GM12873 (cell line): ENCODE measurements around the gene TRIM45.

Experiments used
- TF ChIP-seq, protein P1 (sequence below): IDR thresholded peaks from 2 replicates; pipeline ENCODE4 v1.5.1; 2012; ENCODE audit warnings: low read depth, mild to moderate bottlenecking, moderate library complexity, low read length, control low read depth; ENCODE audit not compliant: insufficient read depth; ENCODE audit errors: missing control alignments

The TRIM45 gene

DNA sequence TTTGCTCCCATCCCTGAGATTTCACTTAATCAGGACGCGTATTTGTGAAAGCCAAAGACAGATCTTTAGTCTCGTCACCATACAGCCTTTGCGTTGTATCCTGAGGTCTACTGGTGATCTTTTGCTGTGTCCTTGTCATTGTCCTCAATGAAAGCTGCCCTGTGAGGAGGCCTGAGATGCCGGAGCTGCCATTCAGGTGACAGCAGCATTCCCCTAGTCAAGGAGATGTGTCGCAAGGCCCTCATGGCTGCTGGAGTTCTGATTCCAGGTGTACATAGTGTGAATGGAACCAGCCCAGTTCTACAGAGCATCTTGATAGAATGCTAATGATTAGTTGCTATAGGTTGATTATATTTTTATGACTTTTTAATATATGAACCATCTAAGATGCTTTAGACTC lies 37.3 kb downstream of the TRIM45 start:
- TF ChIP-seq, protein P1, sequence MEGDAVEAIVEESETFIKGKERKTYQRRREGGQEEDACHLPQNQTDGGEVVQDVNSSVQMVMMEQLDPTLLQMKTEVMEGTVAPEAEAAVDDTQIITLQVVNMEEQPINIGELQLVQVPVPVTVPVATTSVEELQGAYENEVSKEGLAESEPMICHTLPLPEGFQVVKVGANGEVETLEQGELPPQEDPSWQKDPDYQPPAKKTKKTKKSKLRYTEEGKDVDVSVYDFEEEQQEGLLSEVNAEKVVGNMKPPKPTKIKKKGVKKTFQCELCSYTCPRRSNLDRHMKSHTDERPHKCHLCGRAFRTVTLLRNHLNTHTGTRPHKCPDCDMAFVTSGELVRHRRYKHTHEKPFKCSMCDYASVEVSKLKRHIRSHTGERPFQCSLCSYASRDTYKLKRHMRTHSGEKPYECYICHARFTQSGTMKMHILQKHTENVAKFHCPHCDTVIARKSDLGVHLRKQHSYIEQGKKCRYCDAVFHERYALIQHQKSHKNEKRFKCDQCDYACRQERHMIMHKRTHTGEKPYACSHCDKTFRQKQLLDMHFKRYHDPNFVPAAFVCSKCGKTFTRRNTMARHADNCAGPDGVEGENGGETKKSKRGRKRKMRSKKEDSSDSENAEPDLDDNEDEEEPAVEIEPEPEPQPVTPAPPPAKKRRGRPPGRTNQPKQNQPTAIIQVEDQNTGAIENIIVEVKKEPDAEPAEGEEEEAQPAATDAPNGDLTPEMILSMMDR = no peak

DNA sequence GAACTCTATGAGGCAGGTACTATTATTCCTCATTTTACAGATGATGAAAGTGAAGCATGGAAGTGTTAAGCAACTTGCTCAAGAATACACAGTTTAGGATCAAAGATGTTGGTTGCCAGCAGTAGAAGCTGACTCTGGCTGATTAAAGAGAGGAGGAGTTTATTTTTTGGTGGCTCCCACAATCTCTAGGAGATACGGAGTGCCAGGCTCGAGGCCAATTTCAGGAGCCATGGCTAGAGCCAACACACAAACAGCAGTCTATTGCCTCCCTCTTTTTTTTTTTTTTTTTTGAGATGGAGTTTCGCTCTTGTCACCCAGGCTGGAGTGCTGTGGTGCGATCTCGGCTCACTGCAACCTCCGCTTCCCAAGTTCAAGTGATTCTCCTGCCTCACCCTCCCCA lies 41.8 kb downstream of the TRIM45 start:
- TF ChIP-seq, protein P1 = no peak

DNA sequence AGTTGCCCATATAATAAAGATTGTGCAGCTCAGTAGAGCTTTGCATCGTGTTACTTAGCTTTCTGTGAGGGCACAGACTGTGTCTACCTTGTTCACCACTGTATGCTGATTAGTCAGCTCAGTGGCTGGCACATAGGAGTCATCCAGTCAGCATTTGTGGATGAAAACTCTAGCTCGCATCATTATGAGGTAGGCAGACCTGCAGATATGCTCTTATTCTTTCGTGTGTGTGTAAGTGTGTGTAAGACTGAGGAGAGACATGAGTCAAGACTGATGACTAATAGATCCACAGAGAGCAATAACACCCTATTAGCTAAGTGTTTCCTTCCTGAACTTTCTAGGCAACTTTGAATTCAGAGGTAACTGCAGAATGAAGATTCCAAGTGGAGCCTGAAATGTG lies 44.3 kb downstream of the TRIM45 start:
- TF ChIP-seq, protein P1 = no peak

DNA sequence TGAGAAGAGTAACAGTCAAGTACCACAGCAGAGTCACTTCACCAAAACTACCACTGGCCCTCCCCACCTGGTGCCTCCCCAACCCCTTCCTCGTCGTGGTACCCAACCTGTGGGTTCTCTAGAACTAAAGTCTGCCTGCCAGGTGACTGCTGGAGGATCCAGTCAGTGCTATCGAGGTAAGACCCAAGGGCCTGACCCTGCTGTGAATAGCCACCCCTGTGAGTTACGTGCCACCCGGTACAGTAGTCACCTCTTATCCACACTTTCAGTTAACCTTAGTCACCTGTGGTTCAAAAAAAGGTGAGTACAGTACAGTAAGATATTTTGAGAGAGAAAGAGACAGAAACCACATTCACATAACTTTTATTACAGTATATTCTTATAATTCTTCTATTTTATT lies 44.9 kb downstream of the TRIM45 start:
- TF ChIP-seq, protein P1 = no peak

DNA sequence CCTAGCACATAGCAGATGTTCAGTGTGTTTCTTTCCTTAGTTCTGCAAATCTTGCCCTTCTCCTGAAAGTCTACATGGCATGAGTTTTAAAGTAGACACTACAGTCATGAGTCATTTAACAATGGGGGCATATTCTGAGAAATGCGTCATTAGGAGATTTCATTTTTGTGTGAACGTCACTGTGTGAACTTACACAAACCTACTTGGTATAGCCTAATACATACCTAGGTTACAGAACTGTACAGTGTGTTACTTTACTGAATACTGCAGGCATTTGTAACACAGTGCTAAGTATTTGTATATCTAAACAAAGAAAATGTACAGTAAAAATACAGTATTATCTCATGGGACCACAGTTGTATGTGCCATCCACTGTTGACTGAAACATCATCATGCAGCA lies 51.4 kb downstream of the TRIM45 start:
- TF ChIP-seq, protein P1 = no peak

DNA sequence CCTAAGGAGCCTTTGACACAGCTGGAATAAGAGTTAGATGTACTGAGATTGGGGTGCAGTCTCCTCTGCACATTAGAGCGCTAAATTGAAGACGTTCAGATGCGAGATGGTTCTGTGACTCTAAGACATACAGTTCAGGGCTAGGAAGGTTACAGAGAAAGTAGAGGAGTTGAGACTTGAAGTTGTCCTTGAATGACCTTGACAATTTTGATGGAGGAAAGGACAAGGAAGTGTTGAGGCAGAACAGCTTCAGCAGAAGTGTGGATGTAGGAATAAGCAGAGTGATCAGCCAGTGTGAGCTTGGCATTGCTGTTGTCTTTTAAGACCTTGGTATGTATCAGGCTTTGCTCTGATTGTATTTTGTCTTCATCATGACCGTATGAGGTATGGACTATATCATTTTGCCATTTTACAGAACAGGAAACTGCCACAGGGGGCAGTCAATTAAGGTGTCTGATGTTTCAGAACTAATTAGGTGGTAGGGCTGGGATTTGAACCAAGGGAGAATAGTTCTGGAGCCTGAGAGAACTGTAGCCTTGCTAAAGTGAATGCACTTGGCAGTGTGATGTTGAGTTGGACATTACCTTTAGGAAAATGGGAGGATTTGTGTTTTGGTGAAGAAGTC lies 52.2 kb downstream of the TRIM45 start:
- TF ChIP-seq, protein P1 = peak; percentile 31

DNA sequence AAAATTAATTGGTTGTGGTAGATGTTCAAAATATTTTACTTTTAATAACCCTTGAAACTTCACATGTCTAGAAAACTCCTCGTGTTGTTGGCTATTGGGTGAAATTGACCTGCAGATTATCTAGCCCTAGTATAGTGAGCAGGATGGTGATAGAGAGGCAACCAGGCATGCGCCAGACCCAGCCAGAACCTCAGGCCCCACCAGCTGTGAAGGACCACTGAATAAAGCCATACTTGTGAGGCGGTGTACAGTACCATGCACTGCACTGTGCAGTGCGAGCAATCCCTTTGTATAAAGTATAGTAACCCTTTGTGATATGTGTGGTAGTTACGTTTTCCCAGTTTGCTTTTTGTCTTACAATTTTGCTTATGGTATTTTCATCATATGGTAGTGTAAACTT lies 53.0 kb downstream of the TRIM45 start:
- TF ChIP-seq, protein P1 = no peak
